IMR-90 (cell line): ENCODE data around the gene LAMA4. TPM values are rescaled to one million over a fixed set of nuclear protein-coding genes. Genes with fewer than 3 reads are reported as not detected.

Source experiments
- ATAC-seq: fragments of 200-7000 bp; cut with Tn5 transposase; 2 replicates; pipeline ENCODE4 v1.9.1; 2020; ENCODE audit warnings: low read depth, mild to moderate bottlenecking, moderate library complexity
- BruUV-seq: library from RNA; stranded (reverse); fragments of 400-500 nt; replicated peaks from 2 replicates; lab custom pipeline; 2021; lab: Mats Ljungman, UMichigan
- CTCF ChIA-PET: fragments of 300-600 bp; formaldehyde crosslinking; extraction: SDS; loops from one replicate; lab custom pipeline; 2021; ENCODE audit warnings: antibody characterized with exemption; lab: Yijun Ruan, JAX
- POLR2A ChIA-PET: fragments of 300-600 bp; sonication (Branson Sonifier 250); formaldehyde crosslinking; loops from one replicate; lab custom pipeline; 2022; ENCODE audit warnings: antibody characterized with exemption; ENCODE audit not compliant: unreplicated experiment; lab: Charles Lee
- DNase-seq: peaks from one replicate; pipeline ENCODE4 v3.0.0; 2013
- H2AFZ ChIP-seq: replicated peaks from 2 replicates; pipeline ENCODE3; 2013; ENCODE audit warnings: low read length, mild to moderate bottlenecking; ENCODE audit not compliant: poor library complexity
- H2AK5ac ChIP-seq: 2 replicates; pipeline ENCODE4 v1.6.1; 2013; ENCODE audit warnings: low read depth, low read length, inconsistent platforms
- H2AK9ac ChIP-seq: replicated peaks from 2 replicates; pipeline ENCODE3; 2013; ENCODE audit warnings: mild to moderate bottlenecking, low read depth, low read length, moderate library complexity; ENCODE audit not compliant: poor library complexity
- H2BK120ac ChIP-seq: 2 replicates; pipeline ENCODE4 v1.6.1; 2013; ENCODE audit warnings: low read depth, low read length, inconsistent platforms
- H2BK15ac ChIP-seq: 3 replicates; pipeline ENCODE4 v1.6.1; 2013; ENCODE audit warnings: low read depth, low read length, inconsistent platforms
- H2BK20ac ChIP-seq: 2 replicates; pipeline ENCODE4 v1.6.1; 2013; ENCODE audit warnings: low read depth, mild to moderate bottlenecking, inconsistent platforms, low read length, moderate library complexity
- H2BK5ac ChIP-seq: 2 replicates; pipeline ENCODE4 v1.6.1; 2013; ENCODE audit warnings: mild to moderate bottlenecking, low read depth, low read length, inconsistent platforms; ENCODE audit not compliant: poor library complexity, severe bottlenecking
- H3K14ac ChIP-seq: replicated peaks from 2 replicates; pipeline ENCODE4 v1.6.1; 2013; ENCODE audit warnings: low read depth, low read length, inconsistent platforms
- H3K18ac ChIP-seq: 2 replicates; pipeline ENCODE4 v1.6.1; 2013; ENCODE audit warnings: low read depth, low read length, control low read depth
- H3K23ac ChIP-seq: 2 replicates; pipeline ENCODE4 v1.6.1; 2013; ENCODE audit warnings: low read depth, low read length, inconsistent platforms
- H3K27ac ChIP-seq: 2 replicates; pipeline ENCODE4 v1.5.1; 2013; ENCODE audit warnings: mild to moderate bottlenecking, control low read depth, low read length; ENCODE audit not compliant: insufficient read depth
- H3K27me3 ChIP-seq: 2 replicates; pipeline ENCODE4 v1.6.1; 2013; ENCODE audit warnings: low read length; ENCODE audit not compliant: control insufficient read depth, insufficient read depth
- H3K36me3 ChIP-seq: 2 replicates; pipeline ENCODE4 v1.6.1; 2013; ENCODE audit warnings: low read length, mixed read lengths; ENCODE audit not compliant: control insufficient read depth, insufficient read depth
- H3K4ac ChIP-seq: 2 replicates; pipeline ENCODE4 v1.6.1; 2013; ENCODE audit warnings: low read depth, low read length, inconsistent platforms
- H3K4me1 ChIP-seq: 2 replicates; pipeline ENCODE4 v1.6.1; 2013; ENCODE audit warnings: low read length, mixed read lengths; ENCODE audit not compliant: control insufficient read depth, insufficient read depth
- H3K4me2 ChIP-seq: 2 replicates; pipeline ENCODE4 v1.6.1; 2013; ENCODE audit warnings: low read depth, mild to moderate bottlenecking, control low read depth, low read length, moderate library complexity
- H3K4me3 ChIP-seq: 2 replicates; pipeline ENCODE4 v1.5.1; 2013; ENCODE audit warnings: low read depth, mild to moderate bottlenecking, control low read depth, low read length, moderate library complexity; ENCODE audit not compliant: insufficient read depth
- H3K56ac ChIP-seq: 2 replicates; pipeline ENCODE4 v1.6.1; 2013; ENCODE audit warnings: low read length, inconsistent platforms; ENCODE audit not compliant: insufficient read depth; ENCODE audit errors: extremely low read depth
- H3K79me1 ChIP-seq, 2 experiments: 2 replicates each; pipeline ENCODE4 v1.6.1; 2013; ENCODE audit warnings: low read length in 2 of 2, inconsistent platforms in 1 of 2, low read depth in 1 of 2
- H3K9ac ChIP-seq: 2 replicates; pipeline ENCODE4 v1.6.1; 2013; ENCODE audit warnings: low read depth, low read length, control low read depth
- H3K9me1 ChIP-seq: 2 replicates; pipeline ENCODE4 v1.6.1; 2013; ENCODE audit warnings: low read length, inconsistent platforms; ENCODE audit not compliant: insufficient read depth
- H3K9me3 ChIP-seq: 2 replicates; pipeline ENCODE4 v1.6.1; 2013; ENCODE audit warnings: low read length; ENCODE audit not compliant: control insufficient read depth, insufficient read depth
- H4K20me1 ChIP-seq: 2 replicates; pipeline ENCODE4 v1.6.1; 2013; ENCODE audit warnings: low read length, inconsistent platforms; ENCODE audit not compliant: insufficient read depth
- H4K5ac ChIP-seq: 2 replicates; pipeline ENCODE4 v1.6.1; 2013; ENCODE audit warnings: mild to moderate bottlenecking, low read depth, low read length, control low read depth
- H4K8ac ChIP-seq, 2 experiments: 2 replicates each; pipeline ENCODE4 v1.6.1; 2013; ENCODE audit warnings: low read depth in 2 of 2, low read length in 2 of 2, control low read depth in 1 of 2, inconsistent platforms in 1 of 2
- H4K91ac ChIP-seq: 2 replicates; pipeline ENCODE4 v1.6.1; 2013; ENCODE audit warnings: low read depth, low read length, inconsistent platforms; ENCODE audit not compliant: insufficient read depth
- BHLHE40 ChIP-seq: fragments of 150-350 bp; IDR thresholded peaks from 2 replicates; pipeline ENCODE4 v1.6.1; 2016; ENCODE audit warnings: mild to moderate bottlenecking, low read depth, low read length
- CHD1 ChIP-seq: IDR thresholded peaks from 2 replicates; pipeline ENCODE4 v1.6.1; 2012; ENCODE audit warnings: low read depth, low read length, improper control_type of control experiment
- CTCF ChIP-seq: conservative IDR thresholded peaks from 2 replicates; pipeline ENCODE4 v1.5.1; 2012; ENCODE audit warnings: mild to moderate bottlenecking, low read depth, low read length, improper control_type of control experiment
- RAD21 ChIP-seq: IDR thresholded peaks from 2 replicates; pipeline ENCODE4 v1.6.1; 2012; ENCODE audit warnings: low read length, improper control_type of control experiment
- RFX5 ChIP-seq: IDR thresholded peaks from 2 replicates; pipeline ENCODE4 v1.8.0; 2012; ENCODE audit warnings: low read depth, mild to moderate bottlenecking, low read length, moderate library complexity
- SMC3 ChIP-seq: fragments of 150-350 bp; IDR thresholded peaks from 2 replicates; pipeline ENCODE4 v1.6.1; 2016; ENCODE audit warnings: low read depth, mild to moderate bottlenecking, antibody characterized with exemption, low read length, moderate library complexity
- WGBS, 2 experiments: methylation state at CpG; one replicate each; pipeline versions ENCODE4 v1.1.5 to v1.1.7; 2013; ENCODE audit warnings: missing lambda C conversion rate in 2 of 2; ENCODE audit not compliant: insufficient read length in 1 of 2; ENCODE audit errors: extremely low coverage in 2 of 2; 5-methylcytosine and 5-hydroxymethylcytosine counted together
- dilution Hi-C: fragments of 300-500 bp; cut with HindIII; formaldehyde crosslinking; loops from one replicate; pipeline ENCODE4 v1.14.3; 2018; ENCODE audit warnings: low sequenced_read_pairs; ENCODE audit not compliant: unreplicated experiment
- in situ Hi-C: fragments of 300-500 bp; cut with MboI; formaldehyde crosslinking; loops from 3 replicates; pipeline ENCODE4 v1.14.3; 2019; ENCODE audit warnings: low sequenced_read_pairs, inconsistent platforms, mixed read lengths
- intact Hi-C: fragments of 100-400 bp; cut with micrococcal nuclease; formaldehyde crosslinking; loops from 2 replicates; pipeline ENCODE4 v1.10.0; 2022
- polyA plus RNA-seq, 3 experiments: library from polyadenylated mRNA; depleted of rRNA; stranded (reverse); fragments of >200 nt; gene quantifications; 2 replicates each; pipeline ENCODE4 v1.2.3, GENCODE V29; 2012; ENCODE audit warnings: low replicate concordance in 1 of 3
- total RNA-seq: library from RNA; depleted of rRNA; stranded (reverse); fragments of >200 nt; gene quantifications from 2 replicates; pipeline ENCODE4 v1.2.3, GENCODE V29; 2012

The LAMA4 gene
- total and polyA plus RNA-seq, 2 of the 4 experiments (the other 2 are of a cell fraction) = 33.9 to 35.8 TPM

- POLR2A ChIA-PET = no interaction called here
- H3K27me3 ChIP-seq = no peaks in the 10 kb centered on the region
- peaks cover 7% of the 10 kb centered on the region for H3K4me1 ChIP-seq
- no peak overlapping the region; the same call in 2 of the 3 replicates for H2BK15ac ChIP-seq
- CTCF ChIA-PET = no interaction called here
- H2AK9ac ChIP-seq = peak overlapping the region; percentile 33
- 60% methylated on average over 2 of the region's 6 CpGs; no CpG with 5 or more reads in 1 of the 2 experiments for WGBS, 2 experiments
- H3K4ac ChIP-seq = no peak overlapping the region
- no peak overlapping the region for H3K4me3 ChIP-seq
- no TSS peak for BruUV-seq
- H2BK5ac ChIP-seq = no peak overlapping the region
- H2AK5ac ChIP-seq = no peak overlapping the region
- no peak overlapping the region for H3K18ac ChIP-seq
- peaks cover 12% of the 10 kb centered on the region for H3K9me1 ChIP-seq
- H2BK20ac ChIP-seq = no peak overlapping the region
- dilution Hi-C loops = no loop called here
- H4K20me1 ChIP-seq = no peaks in the 10 kb centered on the region
- no peak overlapping the region for H3K9ac ChIP-seq
- H3K4me2 ChIP-seq = no peak overlapping the region
- no peak overlapping the region for H3K14ac ChIP-seq
- TF ChIP-seq BHLHE40 (no peak), CHD1 (no peak), RAD21 (no peak), RFX5 (no peak), CTCF (no peak), SMC3 (no peak)
- ATAC-seq = no peak
- H3K23ac ChIP-seq = no peak overlapping the region
- no peak overlapping the region for H2BK120ac ChIP-seq
- H3K79me1 ChIP-seq = no peaks in the 10 kb centered on the region
- H4K5ac ChIP-seq = no peak overlapping the region
- no peak overlapping the region for H3K27ac ChIP-seq
- no peak overlapping the region for H4K91ac ChIP-seq
- intact Hi-C loops = loop anchor here (5.0 kb wide), 1 partner anchor 36 kb away; no protein-coding TSS in a partner anchor
- H3K56ac ChIP-seq = no peak overlapping the region
- in situ Hi-C loops = no loop called here
- H4K8ac ChIP-seq = no peak overlapping the region
- H2AFZ ChIP-seq = peak overlapping the region; percentile 18
- H3K36me3 ChIP-seq = peaks cover 27% of the 10 kb centered on the region
- no peaks in the 10 kb centered on the region for H3K9me3 ChIP-seq
- no peak for DNase-seq
These were observed 106.3 kb downstream of the LAMA4 start for GRCh38 chr6:112148103-112148502.
